GM23338 (cell line): Measurements from ENCODE around the gene RAMP3.

Experiments
- CREB1 ChIP-seq: fragments of 250-450 bp; sonication (Bioruptor Pico); IDR thresholded peaks from 2 replicates; pipeline ENCODE4 v1.5.0; 2020; ENCODE audit warnings: low read depth, mild to moderate bottlenecking, moderate library complexity
- ETS1 ChIP-seq: IDR thresholded peaks from 2 replicates; pipeline ENCODE4 v1.6.1; 2016; ENCODE audit warnings: antibody characterized with exemption
- EZH2 ChIP-seq: fragments of 200-600 bp; sonication (generic); IDR thresholded peaks from one replicate; pipeline ENCODE4 v1.8.0; 2017; ENCODE audit warnings: antibody characterized with exemption, mild to moderate bottlenecking, low read depth; ENCODE audit not compliant: unreplicated experiment
- EZH2phosphoT487 ChIP-seq: fragments of 200-600 bp; sonication (generic); IDR thresholded peaks from one replicate; pipeline ENCODE4 v1.8.1; 2018; ENCODE audit warnings: antibody characterized with exemption; ENCODE audit not compliant: unreplicated experiment
- JUNB ChIP-seq: IDR thresholded peaks from one replicate; pipeline ENCODE4 v1.6.1; 2016; ENCODE audit warnings: antibody characterized with exemption; ENCODE audit not compliant: unreplicated experiment
- NANOG ChIP-seq: IDR thresholded peaks from 2 replicates; pipeline ENCODE4 v1.6.1; 2016; ENCODE audit warnings: antibody characterized with exemption, borderline replicate concordance
- POLR2AphosphoS5 ChIP-seq: IDR thresholded peaks from 2 replicates; pipeline ENCODE4 v1.6.1; 2016; ENCODE audit warnings: antibody characterized with exemption, low read depth
- STAT1 ChIP-seq: IDR thresholded peaks from one replicate; pipeline ENCODE4 v1.6.1; 2016; ENCODE audit warnings: antibody characterized with exemption; ENCODE audit not compliant: unreplicated experiment
- ZNF114 ChIP-seq: fragments of 250-450 bp; sonication (Bioruptor Pico); IDR thresholded peaks from 2 replicates; pipeline ENCODE4 v1.5.0; 2020; ENCODE audit warnings: mild to moderate bottlenecking, moderate library complexity
- ZNF331 ChIP-seq: fragments of 250-450 bp; sonication (Bioruptor Pico); IDR thresholded peaks from 2 replicates; pipeline ENCODE4 v1.5.0; 2020; ENCODE audit warnings: low read depth, mild to moderate bottlenecking, moderate library complexity
- TF ChIP-seq, protein P1 (sequence below), 2 experiments: fragments of 200-600 bp in 1 of 2; sonication (generic) in 1 of 2; conservative IDR thresholded peaks; 2 replicates each; pipeline versions ENCODE4 v1.5.1 to v1.6.1; 2016 to 2017; ENCODE audit warnings: antibody characterized with exemption in 2 of 2, low read depth in 2 of 2, mild to moderate bottlenecking in 2 of 2, moderate library complexity in 1 of 2
- TF ChIP-seq, protein P2 (sequence below): IDR thresholded peaks from one replicate; pipeline ENCODE4 v1.6.1; 2018; ENCODE audit warnings: antibody characterized with exemption; ENCODE audit not compliant: unreplicated experiment

- TF ChIP-seq, protein P1, sequence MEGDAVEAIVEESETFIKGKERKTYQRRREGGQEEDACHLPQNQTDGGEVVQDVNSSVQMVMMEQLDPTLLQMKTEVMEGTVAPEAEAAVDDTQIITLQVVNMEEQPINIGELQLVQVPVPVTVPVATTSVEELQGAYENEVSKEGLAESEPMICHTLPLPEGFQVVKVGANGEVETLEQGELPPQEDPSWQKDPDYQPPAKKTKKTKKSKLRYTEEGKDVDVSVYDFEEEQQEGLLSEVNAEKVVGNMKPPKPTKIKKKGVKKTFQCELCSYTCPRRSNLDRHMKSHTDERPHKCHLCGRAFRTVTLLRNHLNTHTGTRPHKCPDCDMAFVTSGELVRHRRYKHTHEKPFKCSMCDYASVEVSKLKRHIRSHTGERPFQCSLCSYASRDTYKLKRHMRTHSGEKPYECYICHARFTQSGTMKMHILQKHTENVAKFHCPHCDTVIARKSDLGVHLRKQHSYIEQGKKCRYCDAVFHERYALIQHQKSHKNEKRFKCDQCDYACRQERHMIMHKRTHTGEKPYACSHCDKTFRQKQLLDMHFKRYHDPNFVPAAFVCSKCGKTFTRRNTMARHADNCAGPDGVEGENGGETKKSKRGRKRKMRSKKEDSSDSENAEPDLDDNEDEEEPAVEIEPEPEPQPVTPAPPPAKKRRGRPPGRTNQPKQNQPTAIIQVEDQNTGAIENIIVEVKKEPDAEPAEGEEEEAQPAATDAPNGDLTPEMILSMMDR (conservative IDR thresholded peaks at IDR 0.05; ENCODE audit: low read depth in 2 of 2): no peak
- TF ChIP-seq POLR2AphosphoS5 (no peak), EZH2phosphoT487 (no peak), CREB1 (CRISPR knock-in tag) (no peak), ZNF331 (CRISPR knock-in tag) (no peak), EZH2 (no peak), JUNB (no peak), NANOG (no peak), ETS1 (no peak), STAT1 (no peak), ZNF114 (CRISPR knock-in tag) (no peak)
- TF ChIP-seq, protein P2, sequence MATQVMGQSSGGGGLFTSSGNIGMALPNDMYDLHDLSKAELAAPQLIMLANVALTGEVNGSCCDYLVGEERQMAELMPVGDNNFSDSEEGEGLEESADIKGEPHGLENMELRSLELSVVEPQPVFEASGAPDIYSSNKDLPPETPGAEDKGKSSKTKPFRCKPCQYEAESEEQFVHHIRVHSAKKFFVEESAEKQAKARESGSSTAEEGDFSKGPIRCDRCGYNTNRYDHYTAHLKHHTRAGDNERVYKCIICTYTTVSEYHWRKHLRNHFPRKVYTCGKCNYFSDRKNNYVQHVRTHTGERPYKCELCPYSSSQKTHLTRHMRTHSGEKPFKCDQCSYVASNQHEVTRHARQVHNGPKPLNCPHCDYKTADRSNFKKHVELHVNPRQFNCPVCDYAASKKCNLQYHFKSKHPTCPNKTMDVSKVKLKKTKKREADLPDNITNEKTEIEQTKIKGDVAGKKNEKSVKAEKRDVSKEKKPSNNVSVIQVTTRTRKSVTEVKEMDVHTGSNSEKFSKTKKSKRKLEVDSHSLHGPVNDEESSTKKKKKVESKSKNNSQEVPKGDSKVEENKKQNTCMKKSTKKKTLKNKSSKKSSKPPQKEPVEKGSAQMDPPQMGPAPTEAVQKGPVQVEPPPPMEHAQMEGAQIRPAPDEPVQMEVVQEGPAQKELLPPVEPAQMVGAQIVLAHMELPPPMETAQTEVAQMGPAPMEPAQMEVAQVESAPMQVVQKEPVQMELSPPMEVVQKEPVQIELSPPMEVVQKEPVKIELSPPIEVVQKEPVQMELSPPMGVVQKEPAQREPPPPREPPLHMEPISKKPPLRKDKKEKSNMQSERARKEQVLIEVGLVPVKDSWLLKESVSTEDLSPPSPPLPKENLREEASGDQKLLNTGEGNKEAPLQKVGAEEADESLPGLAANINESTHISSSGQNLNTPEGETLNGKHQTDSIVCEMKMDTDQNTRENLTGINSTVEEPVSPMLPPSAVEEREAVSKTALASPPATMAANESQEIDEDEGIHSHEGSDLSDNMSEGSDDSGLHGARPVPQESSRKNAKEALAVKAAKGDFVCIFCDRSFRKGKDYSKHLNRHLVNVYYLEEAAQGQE: no peak
Observed at GRCh38 chr7:45221896-45222604, 64.5 kb downstream of the RAMP3 start.
